Keratinocyte (primary cell): ENCODE data around the gene ITGAX. TPM values are rescaled to one million over a fixed set of nuclear protein-coding genes. Genes with fewer than 3 reads are reported as not detected.

ENCODE experiments used
- DNase-seq: peaks from one replicate; pipeline ENCODE4 v3.0.0-alpha.2; 2011; ENCODE audit warnings: low read depth, missing footprints, low spot score
- FAIRE-seq: peaks from 2 replicates; lab custom pipeline; 2011; peaks lifted over from hg19 to GRCh38; lab: Jason Lieb, UNC
- H2AFZ ChIP-seq: 2 replicates; pipeline ENCODE4 v1.6.0; 2012; ENCODE audit warnings: low read length, control low read depth, inconsistent platforms; ENCODE audit not compliant: control insufficient read depth
- H3K27ac ChIP-seq: 2 replicates; pipeline ENCODE4 v1.5.1; 2011; ENCODE audit warnings: low read length; ENCODE audit not compliant: control insufficient read depth, insufficient read depth
- H3K27me3 ChIP-seq: 3 replicates; pipeline ENCODE4 v1.6.0; 2011; ENCODE audit warnings: low read length; ENCODE audit not compliant: control insufficient read depth, insufficient read depth; ENCODE audit errors: extremely low read depth
- H3K36me3 ChIP-seq, 2 experiments: 2 replicates in 1 of 2; 3 replicates in 1 of 2; pipeline ENCODE4 v1.5.1; 2011; ENCODE audit warnings: low read length in 2 of 2, mild to moderate bottlenecking in 1 of 2; ENCODE audit not compliant: control insufficient read depth in 2 of 2, insufficient read depth in 2 of 2; ENCODE audit errors: extremely low read depth in 1 of 2
- H3K4me1 ChIP-seq: 3 replicates; pipeline ENCODE4 v1.5.1; 2011; ENCODE audit warnings: low read length; ENCODE audit not compliant: control insufficient read depth, insufficient read depth; ENCODE audit errors: extremely low read depth
- H3K4me2 ChIP-seq: 3 replicates; pipeline ENCODE4 v1.6.0; 2011; ENCODE audit warnings: low read depth, low read length; ENCODE audit not compliant: control insufficient read depth, insufficient read depth; ENCODE audit errors: extremely low read depth
- H3K4me3 ChIP-seq, 3 experiments: fragments of 200-600 bp in 1 of 3; sonication (generic) in 1 of 3; 2 replicates in 2 of 3; 3 replicates in 1 of 3; pipeline ENCODE4 v1.5.1; 2011 to 2016; ENCODE audit warnings: low read length in 3 of 3, mild to moderate bottlenecking in 3 of 3, control low read depth in 2 of 3, inconsistent platforms in 1 of 3, low read depth in 1 of 3, mixed read lengths in 1 of 3, mixed run types in 1 of 3, moderate library complexity in 1 of 3; ENCODE audit not compliant: control insufficient read depth in 2 of 3, insufficient read depth in 2 of 3; ENCODE audit errors: extremely low read depth in 1 of 3
- H3K79me2 ChIP-seq: 2 replicates; pipeline ENCODE4 v1.6.0; 2012; ENCODE audit warnings: low read length; ENCODE audit not compliant: control insufficient read depth, insufficient read depth
- H3K9ac ChIP-seq: 3 replicates; pipeline ENCODE4 v1.6.0; 2011; ENCODE audit warnings: low read length; ENCODE audit not compliant: control insufficient read depth, insufficient read depth; ENCODE audit errors: extremely low read depth
- H3K9me1 ChIP-seq: 3 replicates; pipeline ENCODE4 v1.6.0; 2011; ENCODE audit warnings: low read length; ENCODE audit not compliant: control insufficient read depth, insufficient read depth; ENCODE audit errors: extremely low read depth
- H3K9me3 ChIP-seq: 2 replicates; pipeline ENCODE4 v1.5.1; 2012; ENCODE audit warnings: low read depth, low read length; ENCODE audit not compliant: control insufficient read depth
- H4K20me1 ChIP-seq: 3 replicates; pipeline ENCODE4 v1.6.0; 2011; ENCODE audit warnings: low read length; ENCODE audit not compliant: control insufficient read depth, insufficient read depth; ENCODE audit errors: extremely low read depth
- EZH2 ChIP-seq: IDR thresholded peaks from one replicate; pipeline ENCODE4 v1.6.1; 2012; ENCODE audit warnings: inconsistent platforms, mild to moderate bottlenecking, low read length, moderate library complexity
- dilution Hi-C: fragments of 300-500 bp; cut with MboI; formaldehyde crosslinking; loops from one replicate; pipeline ENCODE4 v1.7.0; 2020; ENCODE audit warnings: low sequenced_read_pairs; ENCODE audit not compliant: extremely low pct_ligation_motif_present
- polyA plus RNA-seq, 5 experiments: library from polyadenylated mRNA; depleted of rRNA in 3 of 5; stranded (reverse) in 3 of 5; stranded (forward) in 1 of 5; unstranded in 1 of 5; fragments of >200 nt; gene quantifications; 1 replicate in 1 of 5; 2 replicates in 3 of 5; 3 replicates in 1 of 5; pipeline versions ENCODE4 v1.2.1 to v1.2.3, GENCODE V29; 2011 to 2012; ENCODE audit warnings: missing spikeins in 2 of 5, low read depth in 1 of 5, low replicate concordance in 1 of 5
- TF ChIP-seq, protein P1 (sequence below), 3 experiments: IDR thresholded peaks in 1 of 3; conservative IDR thresholded peaks in 1 of 3; optimal IDR thresholded peaks in 1 of 3; 2 replicates in 2 of 3; 3 replicates in 1 of 3; pipeline versions ENCODE3 to v1.5.1; 2011; ENCODE audit warnings: low read length in 3 of 3, mild to moderate bottlenecking in 3 of 3, moderate library complexity in 2 of 3, control low read depth in 1 of 3, inconsistent platforms in 1 of 3; ENCODE audit not compliant: insufficient read depth in 2 of 3; ENCODE audit errors: extremely low read depth in 1 of 3

The ITGAX gene
- polyA plus RNA-seq, 1 donor (not counting 4 experiments of a cell fraction or from before 2014, with no cell fraction given), result 0.04 TPM

DNA sequence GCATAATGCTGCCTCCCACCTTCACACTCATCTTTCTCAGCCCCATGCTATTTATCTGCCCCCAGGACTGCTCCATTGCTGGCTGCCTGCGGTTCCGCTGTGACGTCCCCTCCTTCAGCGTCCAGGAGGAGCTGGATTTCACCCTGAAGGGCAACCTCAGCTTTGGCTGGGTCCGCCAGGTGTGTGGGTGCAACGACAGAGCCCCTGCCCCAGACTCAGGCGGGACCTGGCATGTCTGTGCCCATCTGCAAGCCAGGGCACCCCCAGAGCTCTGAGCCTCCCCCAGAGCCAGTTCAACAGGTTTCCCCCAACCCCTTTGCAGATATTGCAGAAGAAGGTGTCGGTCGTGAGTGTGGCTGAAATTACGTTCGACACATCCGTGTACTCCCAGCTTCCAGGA is 25.2 kb downstream of the ITGAX start:
- Histone ChIP-seq H3K4me3 (no peak overlapping the region), H3K9me3 (no peaks in the 10 kb centered on the region), H3K9me1 (no peaks in the 10 kb centered on the region), H3K9ac (no peak overlapping the region), H4K20me1 (no peaks in the 10 kb centered on the region), H3K79me2 (no peaks in the 10 kb centered on the region), H3K4me2 (no peak overlapping the region), H3K27me3 (no peaks in the 10 kb centered on the region), H3K4me1 (no peaks in the 10 kb centered on the region), H2AFZ (no peak overlapping the region), H3K36me3 (no peaks in the 10 kb centered on the region), H3K27ac (no peak overlapping the region)
- dilution Hi-C loops, result no loop called here
- DNase-seq (no peak), FAIRE-seq (no peak)
- no peak for TF ChIP-seq EZH2
- TF ChIP-seq, protein P1, sequence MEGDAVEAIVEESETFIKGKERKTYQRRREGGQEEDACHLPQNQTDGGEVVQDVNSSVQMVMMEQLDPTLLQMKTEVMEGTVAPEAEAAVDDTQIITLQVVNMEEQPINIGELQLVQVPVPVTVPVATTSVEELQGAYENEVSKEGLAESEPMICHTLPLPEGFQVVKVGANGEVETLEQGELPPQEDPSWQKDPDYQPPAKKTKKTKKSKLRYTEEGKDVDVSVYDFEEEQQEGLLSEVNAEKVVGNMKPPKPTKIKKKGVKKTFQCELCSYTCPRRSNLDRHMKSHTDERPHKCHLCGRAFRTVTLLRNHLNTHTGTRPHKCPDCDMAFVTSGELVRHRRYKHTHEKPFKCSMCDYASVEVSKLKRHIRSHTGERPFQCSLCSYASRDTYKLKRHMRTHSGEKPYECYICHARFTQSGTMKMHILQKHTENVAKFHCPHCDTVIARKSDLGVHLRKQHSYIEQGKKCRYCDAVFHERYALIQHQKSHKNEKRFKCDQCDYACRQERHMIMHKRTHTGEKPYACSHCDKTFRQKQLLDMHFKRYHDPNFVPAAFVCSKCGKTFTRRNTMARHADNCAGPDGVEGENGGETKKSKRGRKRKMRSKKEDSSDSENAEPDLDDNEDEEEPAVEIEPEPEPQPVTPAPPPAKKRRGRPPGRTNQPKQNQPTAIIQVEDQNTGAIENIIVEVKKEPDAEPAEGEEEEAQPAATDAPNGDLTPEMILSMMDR (optimal IDR thresholded peaks at IDR 0.05 in 1 of 3, IDR thresholded peaks at IDR 0.05 in 1 of 3, conservative IDR thresholded peaks at IDR 0.05 in 1 of 3; ENCODE audit: extremely low read depth in 1 of 3, insufficient read depth in 2 of 3, low read length in 3 of 3), result no peak

DNA sequence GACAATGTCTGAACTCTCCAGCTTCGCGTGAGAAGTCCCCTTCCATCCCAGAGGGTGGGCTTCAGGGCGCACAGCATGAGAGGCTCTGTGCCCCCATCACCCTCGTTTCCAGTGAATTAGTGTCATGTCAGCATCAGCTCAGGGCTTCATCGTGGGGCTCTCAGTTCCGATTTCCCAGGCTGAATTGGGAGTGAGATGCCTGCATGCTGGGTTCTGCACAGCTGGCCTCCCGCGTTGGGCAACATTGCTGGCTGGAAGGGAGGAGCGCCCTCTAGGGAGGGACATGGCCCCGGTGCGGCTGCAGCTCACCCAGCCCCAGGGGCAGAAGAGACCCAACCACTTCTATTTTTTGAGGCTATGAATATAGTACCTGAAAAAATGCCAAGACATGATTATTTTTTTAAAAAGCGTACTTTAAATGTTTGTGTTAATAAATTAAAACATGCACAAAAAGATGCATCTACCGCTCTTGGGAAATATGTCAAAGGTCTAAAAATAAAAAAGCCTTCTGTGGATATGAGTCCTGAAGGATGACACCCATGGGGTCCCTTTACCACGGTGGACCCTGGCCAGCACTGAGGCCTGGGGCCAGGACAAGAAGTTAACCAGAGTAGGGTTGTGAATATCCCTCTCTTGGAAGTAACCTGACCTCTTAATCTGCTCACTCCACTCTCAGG is 27.6 kb downstream of the ITGAX start:
- H3K4me1 ChIP-seq, result peaks cover 8% of the 10 kb centered on the region
- dilution Hi-C loops, result no loop called here
- H3K27me3 ChIP-seq, result no peaks in the 10 kb centered on the region
- H4K20me1 ChIP-seq, result no peaks in the 10 kb centered on the region
- FAIRE-seq, result no peak
- no peak overlapping the region for H3K9ac ChIP-seq
- no peaks in the 10 kb centered on the region for H3K9me1 ChIP-seq
- H3K4me2 ChIP-seq, result no peak overlapping the region
- no peaks in the 10 kb centered on the region for H3K9me3 ChIP-seq
- DNase-seq, result no peak
- no peaks in the 10 kb centered on the region for H3K36me3 ChIP-seq
- H3K79me2 ChIP-seq, result no peaks in the 10 kb centered on the region
- H2AFZ ChIP-seq, result no peak overlapping the region
- TF ChIP-seq, protein P1 (optimal IDR thresholded peaks at IDR 0.05 in 1 of 3, IDR thresholded peaks at IDR 0.05 in 1 of 3, conservative IDR thresholded peaks at IDR 0.05 in 1 of 3; ENCODE audit: extremely low read depth in 1 of 3, insufficient read depth in 2 of 3, low read length in 3 of 3), result peak; percentile 60 to 94 (median 92)
- no peak for TF ChIP-seq EZH2
- H3K27ac ChIP-seq, result no peak overlapping the region
- H3K4me3 ChIP-seq, result no peak overlapping the region
